ENCODE measurements around the gene WFDC13. TPM values are rescaled to one million over a fixed set of nuclear protein-coding genes. Genes with fewer than 3 reads are reported as not detected.

WFDC13 gene
- total RNA-seq, 1 donor from 2014 or later: not detected

- H3K4me3 ChIP-seq: no peak overlapping the region
- DNase-seq (ENCODE audit: low spot score in 2 of 2): no peak
- H3K36me3 ChIP-seq: no peaks in the 10 kb centered on the region
- no peak overlapping the region for H3K27ac ChIP-seq
- H3K27me3 ChIP-seq: no peaks in the 10 kb centered on the region
- no peak for TF ChIP-seq CTCF (IDR thresholded peaks at IDR 0.05)
- H3K4me1 ChIP-seq: no peaks in the 10 kb centered on the region
- H3K9me3 ChIP-seq: no peaks in the 10 kb centered on the region
- intact Hi-C loops (cut with DNase I): no loop called here
Observed at GRCh38 chr20:45751721-45752120, 49.9 kb downstream of the WFDC13 start.

- intact Hi-C loops (cut with DNase I): no loop called here
- Histone ChIP-seq H3K27me3 (no peaks in the 10 kb centered on the region), H3K4me1 (no peaks in the 10 kb centered on the region), H3K36me3 (no peaks in the 10 kb centered on the region), H3K27ac (no peak overlapping the region), H3K4me3 (no peak overlapping the region), H3K9me3 (no peaks in the 10 kb centered on the region)
- DNase-seq (ENCODE audit: low spot score in 2 of 2): no peak
- no peak for TF ChIP-seq CTCF (IDR thresholded peaks at IDR 0.05)
Observed at GRCh38 chr20:45752746-45753145, 50.9 kb downstream of the WFDC13 start.

GRCh38 chr20:45758096-45758495 is 56.3 kb downstream of the WFDC13 start:
- no peak for DNase-seq (ENCODE audit: low spot score in 2 of 2)
- TF ChIP-seq CTCF (IDR thresholded peaks at IDR 0.05): no peak

More at GRCh38 chr20:45758096-45758495, 56.3 kb downstream of the WFDC13 start:
- no peaks in the 10 kb centered on the region for H3K9me3 ChIP-seq
- no peak overlapping the region for H3K27ac ChIP-seq
- no peaks in the 10 kb centered on the region for H3K27me3 ChIP-seq
- no peaks in the 10 kb centered on the region for H3K36me3 ChIP-seq
- H3K4me3 ChIP-seq: no peak overlapping the region
- no peaks in the 10 kb centered on the region for H3K4me1 ChIP-seq
- intact Hi-C loops (cut with DNase I): no loop called here

Other genes starting within 250 kb of the WFDC13 start
- gene WFDC2, start 232.3 kb upstream of the WFDC13 start, total RNA-seq: 32.5 TPM
- gene SPINT3, start 186.4 kb upstream of the WFDC13 start, total RNA-seq: not detected
- gene WFDC6, start 162.6 kb upstream of the WFDC13 start, total RNA-seq: not detected
- gene EPPIN, start 154.6 kb upstream of the WFDC13 start, total RNA-seq: not detected
- gene WFDC8, start 122.8 kb upstream of the WFDC13 start, total RNA-seq: not detected
- gene WFDC10A, start 72.3 kb upstream of the WFDC13 start, total RNA-seq: not detected
- gene WFDC9, start 70.8 kb upstream of the WFDC13 start, total RNA-seq: not detected
- not detected for gene WFDC11, start 31.8 kb upstream of the WFDC13 start, total RNA-seq
- gene WFDC10B, start 3.0 kb downstream of the WFDC13 start, total RNA-seq: not detected
- not detected for gene SPINT4, start 20.3 kb downstream of the WFDC13 start, total RNA-seq
- not detected for gene WFDC3, start 89.8 kb downstream of the WFDC13 start, total RNA-seq
- 4.6 TPM for gene DNTTIP1, start 89.9 kb downstream of the WFDC13 start, total RNA-seq
- not detected for gene UBE2C, start 110.6 kb downstream of the WFDC13 start, total RNA-seq
- gene TNNC2, start 125.3 kb downstream of the WFDC13 start, total RNA-seq: not detected
- 182 TPM for gene SNX21, start 131.8 kb downstream of the WFDC13 start, total RNA-seq
- gene ACOT8, start 155.4 kb downstream of the WFDC13 start, total RNA-seq: 34.4 TPM
- gene ZSWIM3, start 155.6 kb downstream of the WFDC13 start, total RNA-seq: 6.8 TPM
- gene ZSWIM1, start 179.2 kb downstream of the WFDC13 start, total RNA-seq: 3.5 TPM
- gene SPATA25, start 185.6 kb downstream of the WFDC13 start, total RNA-seq: 32.8 TPM
- 4.0 TPM for gene NEURL2, start 189.2 kb downstream of the WFDC13 start, total RNA-seq
- gene CTSA, start 189.3 kb downstream of the WFDC13 start, total RNA-seq: 82.0 TPM
- gene PLTP, start 210.1 kb downstream of the WFDC13 start, total RNA-seq: 909 TPM
- gene PCIF1, start 232.6 kb downstream of the WFDC13 start, total RNA-seq: 45.7 TPM

All from ascending aorta (tissue), 2 donors.